H1 (cell line): ENCODE results near the gene RNF151.

Source experiments
- CHD2 ChIP-seq: IDR thresholded peaks from 2 replicates; pipeline ENCODE4 v1.6.1; 2012; ENCODE audit warnings: low read length, improper control_type of control experiment
- CREB1 ChIP-seq: IDR thresholded peaks from 2 replicates; pipeline ENCODE4 v1.6.1; 2012; ENCODE audit warnings: inconsistent platforms
- EP300 ChIP-seq, 2 experiments: IDR thresholded peaks; 1 replicate in 1 of 2; 2 replicates in 1 of 2; pipeline ENCODE4 v1.6.1; 2011 to 2012; ENCODE audit warnings: low read depth in 2 of 2, low read length in 2 of 2, mild to moderate bottlenecking in 2 of 2, borderline replicate concordance in 1 of 2, inconsistent platforms in 1 of 2, moderate library complexity in 1 of 2
- EZH2 ChIP-seq: fragments of 200-600 bp; sonication (generic); IDR thresholded peaks from 2 replicates; pipeline ENCODE4 v1.7.1; 2012; ENCODE audit warnings: low read depth, mild to moderate bottlenecking, moderate library complexity, low read length, inconsistent platforms; ENCODE audit not compliant: severe bottlenecking
- JUN ChIP-seq: IDR thresholded peaks from 2 replicates; pipeline ENCODE4 v1.6.1; 2011; ENCODE audit warnings: low read depth, mild to moderate bottlenecking, improper control_type of control experiment, low read length
- POLR2A ChIP-seq, 2 experiments: IDR thresholded peaks; 1 replicate in 1 of 2; 2 replicates in 1 of 2; pipeline ENCODE4 v1.6.1; 2011; ENCODE audit warnings: low read depth in 2 of 2, low read length in 2 of 2, mild to moderate bottlenecking in 2 of 2; ENCODE audit errors: control extremely low read depth in 1 of 2
- POLR2AphosphoS5 ChIP-seq: IDR thresholded peaks from 2 replicates; pipeline ENCODE4 v1.6.1; 2011; ENCODE audit warnings: low read depth, low read length
- TAF1 ChIP-seq: IDR thresholded peaks from 2 replicates; pipeline ENCODE4 v1.6.1; 2011; ENCODE audit warnings: mild to moderate bottlenecking, low read depth, low read length
- TAF7 ChIP-seq: optimal IDR thresholded peaks from 2 replicates; pipeline ENCODE3; 2011; ENCODE audit warnings: low read depth, mild to moderate bottlenecking, inconsistent platforms, low read length, moderate library complexity, borderline replicate concordance
- TCF12 ChIP-seq: IDR thresholded peaks from 2 replicates; pipeline ENCODE4 v1.6.1; 2011; ENCODE audit warnings: low read depth, mild to moderate bottlenecking, low read length
- ZNF274 ChIP-seq: IDR thresholded peaks from 2 replicates; pipeline ENCODE4 v1.7.0; 2012; ENCODE audit warnings: low read length, borderline replicate concordance; ENCODE audit errors: extremely low read depth
- TF ChIP-seq, protein P1 (sequence below), 3 experiments: IDR thresholded peaks; 1 replicate in 2 of 3; 2 replicates in 1 of 3; pipeline versions ENCODE4 v1.5.1 to v1.6.1; 2011; ENCODE audit warnings: low read length in 3 of 3, mild to moderate bottlenecking in 3 of 3, inconsistent platforms in 2 of 3, low read depth in 1 of 3, moderate library complexity in 1 of 3; ENCODE audit not compliant: insufficient read depth in 1 of 3; ENCODE audit errors: control extremely low read depth in 1 of 3
- TF ChIP-seq, protein P2 (sequence below): IDR thresholded peaks from 2 replicates; pipeline ENCODE4 v1.6.1; 2012; ENCODE audit warnings: low read length, inconsistent platforms

DNA sequence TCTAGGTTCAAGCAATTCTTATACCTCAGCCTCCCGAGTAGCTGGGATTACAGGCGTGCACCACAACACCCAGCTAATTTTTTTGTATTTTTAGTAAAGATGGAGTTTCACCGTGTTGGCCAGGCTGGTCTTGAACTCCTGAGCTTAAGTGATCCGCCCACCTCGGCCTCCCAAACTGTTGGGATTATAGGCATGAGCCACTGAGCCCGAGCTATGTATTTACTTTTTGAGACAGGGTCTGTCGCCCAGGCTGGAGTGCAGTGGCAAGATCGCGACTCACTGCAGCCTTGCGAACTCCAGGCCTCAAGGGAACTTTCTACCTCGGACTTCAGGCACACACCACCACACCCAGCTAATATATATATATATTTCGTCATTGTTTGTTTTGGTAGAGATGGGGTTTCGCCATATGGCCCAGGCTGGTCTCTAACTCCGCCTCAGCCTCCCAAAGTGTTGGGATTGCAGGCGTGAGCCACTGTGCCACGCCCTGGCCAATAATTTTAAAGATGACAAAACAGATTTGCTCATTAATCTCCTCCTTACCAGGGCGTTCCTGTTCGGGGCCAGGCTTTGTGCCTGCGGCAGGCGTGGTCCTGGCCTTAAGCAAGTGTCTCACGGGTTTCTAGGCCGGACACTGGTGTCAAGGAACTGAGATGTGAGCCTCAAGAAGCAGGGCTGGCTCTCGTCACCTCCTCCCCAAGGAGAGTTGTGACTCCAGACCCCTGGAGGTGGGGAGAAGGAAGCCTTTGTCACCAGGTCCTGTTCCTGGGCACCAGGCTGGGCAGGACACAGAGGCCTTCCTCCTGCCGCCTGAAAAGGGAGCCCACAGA, 48.7 kb downstream of the RNF151 start:
- TF ChIP-seq, protein P1, sequence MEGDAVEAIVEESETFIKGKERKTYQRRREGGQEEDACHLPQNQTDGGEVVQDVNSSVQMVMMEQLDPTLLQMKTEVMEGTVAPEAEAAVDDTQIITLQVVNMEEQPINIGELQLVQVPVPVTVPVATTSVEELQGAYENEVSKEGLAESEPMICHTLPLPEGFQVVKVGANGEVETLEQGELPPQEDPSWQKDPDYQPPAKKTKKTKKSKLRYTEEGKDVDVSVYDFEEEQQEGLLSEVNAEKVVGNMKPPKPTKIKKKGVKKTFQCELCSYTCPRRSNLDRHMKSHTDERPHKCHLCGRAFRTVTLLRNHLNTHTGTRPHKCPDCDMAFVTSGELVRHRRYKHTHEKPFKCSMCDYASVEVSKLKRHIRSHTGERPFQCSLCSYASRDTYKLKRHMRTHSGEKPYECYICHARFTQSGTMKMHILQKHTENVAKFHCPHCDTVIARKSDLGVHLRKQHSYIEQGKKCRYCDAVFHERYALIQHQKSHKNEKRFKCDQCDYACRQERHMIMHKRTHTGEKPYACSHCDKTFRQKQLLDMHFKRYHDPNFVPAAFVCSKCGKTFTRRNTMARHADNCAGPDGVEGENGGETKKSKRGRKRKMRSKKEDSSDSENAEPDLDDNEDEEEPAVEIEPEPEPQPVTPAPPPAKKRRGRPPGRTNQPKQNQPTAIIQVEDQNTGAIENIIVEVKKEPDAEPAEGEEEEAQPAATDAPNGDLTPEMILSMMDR (IDR thresholded peaks at IDR 0.05; ENCODE audit: control extremely low read depth in 1 of 3, insufficient read depth in 1 of 3, low read depth in 1 of 3, low read length in 3 of 3): no peak
- TF ChIP-seq POLR2A (IDR thresholded peaks at IDR 0.05; ENCODE audit: control extremely low read depth in 1 of 2, low read depth in 2 of 2, low read length in 2 of 2): no peak
- no peak for TF ChIP-seq CREB1
- TF ChIP-seq CHD2: no peak
- TF ChIP-seq TAF7: no peak
- TF ChIP-seq EZH2: no peak
- TF ChIP-seq JUN: no peak
- no peak for TF ChIP-seq TAF1
- TF ChIP-seq EP300 (IDR thresholded peaks at IDR 0.05; ENCODE audit: borderline replicate concordance in 1 of 2, low read depth in 2 of 2, low read length in 2 of 2): no peak
- no peak for TF ChIP-seq TCF12
- TF ChIP-seq, protein P2, sequence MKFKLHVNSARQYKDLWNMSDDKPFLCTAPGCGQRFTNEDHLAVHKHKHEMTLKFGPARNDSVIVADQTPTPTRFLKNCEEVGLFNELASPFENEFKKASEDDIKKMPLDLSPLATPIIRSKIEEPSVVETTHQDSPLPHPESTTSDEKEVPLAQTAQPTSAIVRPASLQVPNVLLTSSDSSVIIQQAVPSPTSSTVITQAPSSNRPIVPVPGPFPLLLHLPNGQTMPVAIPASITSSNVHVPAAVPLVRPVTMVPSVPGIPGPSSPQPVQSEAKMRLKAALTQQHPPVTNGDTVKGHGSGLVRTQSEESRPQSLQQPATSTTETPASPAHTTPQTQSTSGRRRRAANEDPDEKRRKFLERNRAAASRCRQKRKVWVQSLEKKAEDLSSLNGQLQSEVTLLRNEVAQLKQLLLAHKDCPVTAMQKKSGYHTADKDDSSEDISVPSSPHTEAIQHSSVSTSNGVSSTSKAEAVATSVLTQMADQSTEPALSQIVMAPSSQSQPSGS: no peak
- no peak for TF ChIP-seq POLR2AphosphoS5
- TF ChIP-seq ZNF274: no peak
